H1 (cell line): Measurements from ENCODE around the gene ZNF280B. TPM values are rescaled to one million over a fixed set of nuclear protein-coding genes. Genes with fewer than 3 reads are reported as not detected.

ENCODE experiments used
- CTCF ChIA-PET: fragments of 300-600 bp; sonication (Branson Sonifier 250); formaldehyde crosslinking; loops from one replicate; lab custom pipeline; 2021; ENCODE audit not compliant: partially characterized antibody; lab: Charles Lee
- POLR2A ChIA-PET: fragments of 300-600 bp; sonication (Branson Sonifier 250); formaldehyde crosslinking; loops from one replicate; lab custom pipeline; 2021; ENCODE audit warnings: inconsistent platforms; ENCODE audit not compliant: partially characterized antibody; lab: Charles Lee
- DNase-seq, 2 experiments: peaks; one replicate each; pipeline versions ENCODE4 v3.0.0 to v3.0.0-alpha.2; 2010 to 2022; ENCODE audit warnings: low spot score in 2 of 2, low read depth in 1 of 2, mixed read lengths in 1 of 2
- FAIRE-seq: peaks from 2 replicates; lab custom pipeline; 2011; peaks lifted over from hg19 to GRCh38; lab: Jason Lieb, UNC
- H2AFZ ChIP-seq: 2 replicates; pipeline ENCODE4 v1.8.1; 2012; ENCODE audit warnings: low read length, inconsistent platforms
- H2AK5ac ChIP-seq: 2 replicates; pipeline ENCODE4 v1.6.1; 2013; ENCODE audit warnings: low read depth, low read length
- H2BK120ac ChIP-seq: replicated peaks from 2 replicates; pipeline ENCODE3; 2013; ENCODE audit warnings: low read depth, low read length, inconsistent platforms
- H2BK12ac ChIP-seq: 2 replicates; pipeline ENCODE4 v1.6.1; 2013; ENCODE audit warnings: low read depth, low read length
- H2BK15ac ChIP-seq: 2 replicates; pipeline ENCODE4 v1.6.1; 2013; ENCODE audit warnings: low read length
- H2BK20ac ChIP-seq: 2 replicates; pipeline ENCODE4 v1.6.1; 2013; ENCODE audit warnings: low read length
- H2BK5ac ChIP-seq: 2 replicates; pipeline ENCODE4 v1.6.1; 2013; ENCODE audit warnings: low read depth, low read length
- H3K14ac ChIP-seq: 2 replicates; pipeline ENCODE4 v1.6.1; 2013; ENCODE audit warnings: inconsistent platforms; ENCODE audit not compliant: insufficient read length
- H3K18ac ChIP-seq: 2 replicates; pipeline ENCODE4 v1.6.1; 2013; ENCODE audit warnings: low read length; ENCODE audit errors: extremely low read depth
- H3K23ac ChIP-seq: 2 replicates; pipeline ENCODE4 v1.6.1; 2013; ENCODE audit warnings: inconsistent platforms; ENCODE audit not compliant: insufficient read length
- H3K23me2 ChIP-seq: 2 replicates; pipeline ENCODE4 v1.6.1; 2013; ENCODE audit warnings: low read depth, low read length
- H3K27ac ChIP-seq: 2 replicates; pipeline ENCODE4 v1.6.1; 2011; ENCODE audit warnings: low read depth, low read length, inconsistent platforms
- H3K27me3 ChIP-seq, 4 experiments: replicated peaks in 1 of 4; 1 replicate in 1 of 4; 2 replicates in 3 of 4; pipeline versions ENCODE4 v1.6.1 to v1.8.1; 2011 to 2013; ENCODE audit warnings: low read length in 3 of 4, mild to moderate bottlenecking in 3 of 4, inconsistent platforms in 2 of 4, mixed read lengths in 2 of 4, moderate library complexity in 1 of 4; ENCODE audit not compliant: control insufficient read depth in 3 of 4, insufficient read depth in 3 of 4; ENCODE audit errors: extremely low read depth in 1 of 4
- H3K36me3 ChIP-seq, 4 experiments: 2 replicates each; pipeline versions ENCODE4 v1.6.1 to v1.8.1; 2011 to 2013; ENCODE audit warnings: mild to moderate bottlenecking in 4 of 4, low read length in 3 of 4, moderate library complexity in 2 of 4, control low read depth in 1 of 4, inconsistent platforms in 1 of 4; ENCODE audit not compliant: insufficient read depth in 4 of 4, control insufficient read depth in 2 of 4
- H3K4ac ChIP-seq: replicated peaks from 2 replicates; pipeline ENCODE3; 2013; ENCODE audit warnings: low read length, low read depth, mixed read lengths, inconsistent platforms; ENCODE audit not compliant: insufficient read length
- H3K4me1 ChIP-seq, 4 experiments: replicated peaks in 1 of 4; 1 replicate in 1 of 4; 2 replicates in 3 of 4; pipeline versions ENCODE4 v1.6.1 to v1.8.1; 2011 to 2013; ENCODE audit warnings: low read length in 3 of 4, inconsistent platforms in 2 of 4, mixed read lengths in 1 of 4; ENCODE audit not compliant: insufficient read depth in 4 of 4, control insufficient read depth in 3 of 4
- H3K4me2 ChIP-seq, 2 experiments: 2 replicates each; pipeline versions ENCODE4 v1.6.1 to v1.8.1; 2011 to 2013; ENCODE audit warnings: low read depth in 2 of 2, low read length in 2 of 2, control low read depth in 1 of 2, inconsistent platforms in 1 of 2, mild to moderate bottlenecking in 1 of 2; ENCODE audit not compliant: insufficient read depth in 1 of 2
- H3K4me3 ChIP-seq, 4 experiments: fragments of 200-600, 300-600 bp in 1 of 4; sonication (generic), shearing (Covaris generic), sonication (Bioruptor Twin) in 1 of 4; 2 replicates each; pipeline versions ENCODE4 v1.5.1 to v1.8.1; 2011 to 2016; ENCODE audit warnings: low read length in 4 of 4, low read depth in 3 of 4, control low read depth in 2 of 4, inconsistent platforms in 2 of 4, mild to moderate bottlenecking in 2 of 4, mixed read lengths in 1 of 4, moderate library complexity in 1 of 4; ENCODE audit not compliant: insufficient read depth in 2 of 4; ENCODE audit errors: extremely low read depth in 1 of 4
- H3K56ac ChIP-seq: replicated peaks from 2 replicates; pipeline ENCODE3; 2013; ENCODE audit warnings: low read depth, mild to moderate bottlenecking, mixed read lengths, low read length, inconsistent platforms; ENCODE audit not compliant: insufficient read length
- H3K79me1 ChIP-seq: 2 replicates; pipeline ENCODE4 v1.6.1; 2013; ENCODE audit warnings: low read depth, low read length, control low read depth
- H3K79me2 ChIP-seq, 2 experiments: 2 replicates each; pipeline versions ENCODE4 v1.6.1 to v1.8.1; 2012 to 2013; ENCODE audit warnings: low read length in 2 of 2, mild to moderate bottlenecking in 2 of 2, inconsistent platforms in 1 of 2; ENCODE audit not compliant: insufficient read depth in 2 of 2, control insufficient read depth in 1 of 2
- H3K9ac ChIP-seq, 4 experiments: replicated peaks in 1 of 4; 1 replicate in 1 of 4; 2 replicates in 3 of 4; pipeline versions ENCODE4 v1.6.1 to v1.8.1; 2011 to 2013; ENCODE audit warnings: low read depth in 3 of 4, low read length in 3 of 4, control low read depth in 2 of 4, mild to moderate bottlenecking in 2 of 4, moderate library complexity in 2 of 4, inconsistent platforms in 1 of 4; ENCODE audit errors: extremely low read depth in 1 of 4
- H3K9me3 ChIP-seq, 2 experiments: 2 replicates each; pipeline versions ENCODE4 v1.6.1 to v1.8.1; 2012 to 2013; ENCODE audit warnings: mild to moderate bottlenecking in 2 of 2, moderate library complexity in 2 of 2, control low read depth in 1 of 2, inconsistent platforms in 1 of 2, low read depth in 1 of 2, low read length in 1 of 2, mixed read lengths in 1 of 2; ENCODE audit not compliant: insufficient read depth in 2 of 2
- H4K20me1 ChIP-seq, 2 experiments: replicated peaks in 1 of 2; 2 replicates each; pipeline versions ENCODE3 to v1.8.1; 2011 to 2013; ENCODE audit warnings: inconsistent platforms in 2 of 2, low read length in 2 of 2, mild to moderate bottlenecking in 1 of 2; ENCODE audit not compliant: insufficient read depth in 2 of 2, control insufficient read depth in 1 of 2
- H4K5ac ChIP-seq: 2 replicates; pipeline ENCODE4 v1.6.1; 2013; ENCODE audit warnings: low read length, low read depth, mixed read lengths, inconsistent platforms; ENCODE audit not compliant: insufficient read length
- H4K8ac ChIP-seq: 2 replicates; pipeline ENCODE4 v1.8.0; 2013; ENCODE audit warnings: mild to moderate bottlenecking, moderate library complexity, low read length, inconsistent platforms; ENCODE audit not compliant: insufficient read depth; ENCODE audit errors: extremely low read depth
- H4K91ac ChIP-seq: replicated peaks from 2 replicates; pipeline ENCODE3; 2013; ENCODE audit warnings: low read length, mixed read lengths, inconsistent platforms; ENCODE audit not compliant: insufficient read length
- BRCA1 ChIP-seq: IDR thresholded peaks from 2 replicates; pipeline ENCODE4 v1.6.1; 2012; ENCODE audit warnings: low read depth, low read length, improper control_type of control experiment
- EP300 ChIP-seq, 2 experiments: IDR thresholded peaks; 1 replicate in 1 of 2; 2 replicates in 1 of 2; pipeline ENCODE4 v1.6.1; 2011 to 2012; ENCODE audit warnings: low read depth in 2 of 2, low read length in 2 of 2, mild to moderate bottlenecking in 2 of 2, borderline replicate concordance in 1 of 2, inconsistent platforms in 1 of 2, moderate library complexity in 1 of 2
- KDM1A ChIP-seq: fragments of 200-600, 300-600 bp; sonication (generic); IDR thresholded peaks from 2 replicates; pipeline ENCODE4 v1.7.1; 2016; ENCODE audit warnings: mild to moderate bottlenecking, low read length, borderline replicate concordance
- WGBS, 2 experiments: shearing (Covaris generic) in 1 of 2; methylation state at CpG; one replicate each; pipeline versions ENCODE4 v1.1.6 to v1.1.7; 2013 to 2015; ENCODE audit warnings: low lambda C conversion rate in 2 of 2, mixed read lengths in 2 of 2, inconsistent platforms in 1 of 2, low coverage in 1 of 2, missing lambda C conversion rate in 1 of 2; ENCODE audit not compliant: insufficient replicate concordance in 2 of 2, insufficient coverage in 1 of 2, insufficient read length in 1 of 2; ENCODE audit errors: extremely low coverage in 1 of 2, missing lambda C conversion rate in 1 of 2; 5-methylcytosine and 5-hydroxymethylcytosine counted together
- polyA plus RNA-seq, 7 experiments: library from polyadenylated mRNA; depleted of rRNA in 3 of 7; stranded (reverse) in 5 of 7; unstranded in 2 of 7; fragments of >200 nt in 5 of 7; fragments of 200-250 nt in 2 of 7; gene quantifications; 1 replicate in 5 of 7; 2 replicates in 1 of 7; 4 replicates in 1 of 7; pipeline versions ENCODE4 v1.2.1 to v1.2.3, GENCODE V29; 2011 to 2013; ENCODE audit warnings: missing spikeins in 2 of 7, mixed read lengths in 2 of 7
- total RNA-seq: library from RNA; stranded (reverse); fragmentation: NEBNext Ultra II Directional; extraction: Animal tissue kit (Norgen Biotek cat#: 25700); gene quantifications from 2 replicates; pipeline ENCODE4 v1.2.1, GENCODE V29; 2021

ZNF280B gene
- total and polyA plus RNA-seq, 2 of the 8 experiments (the other 6 are each of a cell fraction or from before 2014, with no cell fraction given): 4.8 to 11.7 TPM

DNA sequence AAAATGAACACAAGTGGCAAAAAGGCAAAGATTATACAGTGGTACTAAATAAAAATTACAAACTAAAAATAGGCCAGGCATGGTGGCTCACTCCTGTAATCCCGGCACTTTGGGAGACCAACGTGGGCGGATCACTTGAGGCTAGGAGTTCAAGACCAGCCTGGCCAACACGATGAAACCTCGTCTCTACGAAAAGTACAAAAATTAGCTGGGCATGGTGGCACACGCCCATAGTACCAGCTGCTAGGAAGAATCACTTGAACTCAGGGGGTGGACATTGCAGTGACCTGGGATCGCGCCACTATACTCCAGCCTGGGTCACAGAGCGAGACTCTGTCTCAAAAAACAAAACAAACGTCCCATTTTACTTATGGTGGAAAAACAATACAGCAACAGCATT is 24.5 kb downstream of the ZNF280B start:
- TF ChIP-seq BRCA1 (no peak), EP300 (IDR thresholded peaks at IDR 0.05; ENCODE audit: borderline replicate concordance in 1 of 2, low read depth in 2 of 2, low read length in 2 of 2) (no peak), KDM1A (no peak)
- Histone ChIP-seq H3K36me3 (peaks cover 5 to 15% (median 6%) of the 10 kb centered on the region in 4 experiments; a peak in 7 of 8 replicates), H4K8ac (no peak overlapping the region), H2BK120ac (no peak overlapping the region), H2BK12ac (no peak overlapping the region), H3K79me2 (no peaks in the 10 kb centered on the region), H2BK5ac (no peak overlapping the region), H3K56ac (no peak overlapping the region), H3K9me3 (no peaks in the 10 kb centered on the region), H3K23ac (no peak overlapping the region), H3K4me1 (no peaks in the 10 kb centered on the region), H4K91ac (no peak overlapping the region), H3K18ac (no peak overlapping the region), H4K20me1 (peaks cover 0 to 1% of the 10 kb centered on the region in 2 experiments), H3K4me3 (no peak overlapping the region), H3K4me2 (no peak overlapping the region), H2BK15ac (no peak overlapping the region), H3K4ac (no peak overlapping the region), H3K27me3 (peaks cover 0 to 20% (median 5%) of the 10 kb centered on the region in 4 experiments; a peak in 3 of 7 replicates), H2BK20ac (no peak overlapping the region), H2AFZ (no peak overlapping the region), H3K79me1 (no peaks in the 10 kb centered on the region), H4K5ac (no peak overlapping the region), H3K9ac (no peak overlapping the region), H3K23me2 (no peaks in the 10 kb centered on the region), H2AK5ac (no peak overlapping the region), H3K14ac (no peak overlapping the region), H3K27ac (no peak overlapping the region)
- DNase-seq (no peak), FAIRE-seq (no peak)
- WGBS, 2 experiments: 91% methylated on average over 11 of the region's 11 CpGs; no CpG with 5 or more reads in 1 of the 2 experiments
- POLR2A ChIA-PET: no interaction called here
- CTCF ChIA-PET: interaction anchor here (0.6 to 0.9 kb wide), 4 partner anchors 21 to 76 kb away, joined by 3 to 6 read pairs (median 3); no protein-coding TSS in a partner anchor
